Left kidney (tissue), 2 donors: ENCODE measurements around the gene RCAN2. TPM values are rescaled to one million over a fixed set of nuclear protein-coding genes. Genes with fewer than 3 reads are reported as not detected.
"Not testable (repeated sequence)": the region's sequence is repeated elsewhere in the genome, so short reads cannot be mapped to it uniquely, and the experiment has no call there.

Experiments
- DNase-seq: peaks from one replicate; pipeline ENCODE4 v3.0.0-alpha.2; 2013
- polyA plus RNA-seq: library from polyadenylated mRNA; unstranded; fragments of 120-200 nt; gene quantifications from one replicate; pipeline ENCODE4 v1.2.1, GENCODE V29; 2013; ENCODE audit not compliant: insufficient read length

RCAN2 gene
- polyA plus RNA-seq, 1 donor, result 22.5 TPM

DNA sequence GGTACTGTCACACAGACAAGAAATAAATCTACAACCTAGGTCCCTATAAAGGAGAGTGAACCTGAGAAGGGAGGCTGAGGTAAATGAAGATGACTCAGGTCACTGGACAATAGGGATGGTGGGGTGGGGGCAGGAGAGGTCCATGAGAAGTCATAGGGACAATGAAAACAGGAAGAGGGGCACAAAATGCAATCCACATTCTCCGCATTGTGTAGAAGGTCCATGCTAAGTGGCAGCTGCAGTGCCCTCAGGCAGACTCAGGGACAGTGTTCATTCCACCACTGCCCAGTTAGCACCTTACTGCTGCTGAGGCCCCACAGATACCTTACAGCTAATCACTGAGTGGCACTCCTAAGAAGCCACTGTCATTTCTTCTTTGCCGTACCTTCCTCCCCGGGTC is 156.8 kb downstream of the RCAN2 start:
- no peak for DNase-seq

DNA sequence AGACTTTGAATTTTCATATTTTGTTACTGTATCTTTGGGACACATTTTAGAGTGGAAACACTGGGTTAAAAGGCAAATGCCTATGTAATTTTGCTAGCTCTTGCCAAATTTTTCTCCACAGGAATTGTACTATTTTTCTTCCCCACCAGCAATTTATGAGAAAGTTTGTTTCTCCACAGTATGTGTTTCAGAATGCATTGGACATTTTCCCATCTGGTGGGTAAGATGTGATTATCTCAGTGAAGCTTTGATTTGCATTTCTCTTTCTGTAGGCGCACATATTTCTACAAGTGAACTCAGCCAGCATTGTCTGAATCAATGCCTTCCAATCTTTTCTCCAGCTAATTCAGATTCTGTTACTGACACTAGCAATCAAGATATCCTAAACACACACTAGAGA is 157.8 kb downstream of the RCAN2 start:
- no peak for DNase-seq

DNA sequence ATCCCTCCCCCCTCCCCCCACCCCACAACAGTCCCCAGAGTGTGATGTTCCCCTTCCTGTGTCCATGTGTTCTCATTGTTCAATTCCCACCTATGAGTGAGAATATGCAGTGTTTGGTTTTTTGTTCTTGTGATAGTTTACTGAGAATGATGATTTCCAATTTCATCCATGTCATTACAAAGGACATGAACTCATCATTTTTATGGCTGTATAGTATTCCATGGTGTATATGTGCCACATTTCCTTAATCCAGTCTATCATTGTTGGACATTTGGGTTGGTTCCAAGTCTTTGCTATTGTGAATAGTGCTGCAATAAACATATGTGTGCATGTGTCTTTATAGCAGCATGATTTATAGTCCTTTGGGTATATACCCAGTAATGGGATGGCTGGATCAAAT is 158.8 kb downstream of the RCAN2 start:
- DNase-seq, result not testable (repeated sequence)

DNA sequence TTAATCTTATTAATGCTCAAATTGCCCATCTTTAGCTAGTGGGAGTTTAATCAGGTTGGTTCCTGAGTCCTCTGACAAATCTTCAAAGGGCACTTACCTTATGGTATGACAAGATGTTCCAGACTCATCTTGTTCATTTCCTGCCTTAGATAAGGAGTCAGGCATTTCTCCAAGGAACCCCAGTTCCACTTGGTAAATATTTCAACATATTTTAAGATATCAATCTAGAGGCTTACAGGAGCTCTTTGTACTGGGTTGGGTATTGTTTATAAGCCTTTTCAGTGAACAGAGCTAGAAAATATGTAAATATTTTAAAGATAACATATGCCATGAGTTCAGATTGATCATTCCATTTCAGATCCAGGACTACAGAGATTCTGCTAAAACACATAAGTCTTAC is 159.8 kb downstream of the RCAN2 start:
- DNase-seq, result no peak

DNA sequence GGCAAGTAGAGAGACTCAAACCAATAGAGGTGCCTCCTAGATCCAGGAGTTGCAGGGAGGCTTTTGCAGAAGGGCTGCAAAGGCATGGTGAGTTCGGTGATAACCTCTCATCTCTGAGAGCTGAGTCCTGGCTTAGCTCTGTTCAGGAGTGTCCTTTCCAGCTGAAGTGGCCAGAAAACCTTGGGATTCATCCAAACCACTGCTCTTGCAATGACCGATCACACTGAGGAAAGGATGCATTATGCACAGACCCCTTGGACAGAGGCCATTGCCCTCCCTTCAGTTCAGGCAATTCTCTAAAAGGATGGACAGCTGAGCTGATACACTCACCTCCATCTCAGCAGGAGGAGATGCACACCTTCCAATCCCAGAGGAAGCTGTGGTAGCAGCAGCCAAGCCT is 161.7 kb downstream of the RCAN2 start:
- DNase-seq, result no peak

DNA sequence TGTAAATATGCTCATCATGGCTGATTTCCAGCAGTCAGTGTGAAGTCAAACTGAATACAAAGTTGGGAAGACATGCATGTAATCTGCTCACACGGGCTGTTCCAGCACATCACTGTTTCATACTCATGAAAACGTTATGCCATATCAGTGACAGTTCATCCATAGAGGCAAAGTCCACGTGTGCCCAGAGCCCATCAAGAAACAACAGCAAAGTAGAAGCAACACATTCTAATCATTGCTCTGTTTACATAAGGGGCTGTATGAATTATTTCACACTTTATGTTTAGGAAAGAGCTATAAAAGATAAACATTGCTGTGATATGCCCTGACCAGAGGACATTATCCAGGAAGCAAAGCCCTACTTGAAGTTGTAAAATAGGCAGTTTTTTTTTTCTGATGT is 163.5 kb downstream of the RCAN2 start:
- no peak for DNase-seq

DNA sequence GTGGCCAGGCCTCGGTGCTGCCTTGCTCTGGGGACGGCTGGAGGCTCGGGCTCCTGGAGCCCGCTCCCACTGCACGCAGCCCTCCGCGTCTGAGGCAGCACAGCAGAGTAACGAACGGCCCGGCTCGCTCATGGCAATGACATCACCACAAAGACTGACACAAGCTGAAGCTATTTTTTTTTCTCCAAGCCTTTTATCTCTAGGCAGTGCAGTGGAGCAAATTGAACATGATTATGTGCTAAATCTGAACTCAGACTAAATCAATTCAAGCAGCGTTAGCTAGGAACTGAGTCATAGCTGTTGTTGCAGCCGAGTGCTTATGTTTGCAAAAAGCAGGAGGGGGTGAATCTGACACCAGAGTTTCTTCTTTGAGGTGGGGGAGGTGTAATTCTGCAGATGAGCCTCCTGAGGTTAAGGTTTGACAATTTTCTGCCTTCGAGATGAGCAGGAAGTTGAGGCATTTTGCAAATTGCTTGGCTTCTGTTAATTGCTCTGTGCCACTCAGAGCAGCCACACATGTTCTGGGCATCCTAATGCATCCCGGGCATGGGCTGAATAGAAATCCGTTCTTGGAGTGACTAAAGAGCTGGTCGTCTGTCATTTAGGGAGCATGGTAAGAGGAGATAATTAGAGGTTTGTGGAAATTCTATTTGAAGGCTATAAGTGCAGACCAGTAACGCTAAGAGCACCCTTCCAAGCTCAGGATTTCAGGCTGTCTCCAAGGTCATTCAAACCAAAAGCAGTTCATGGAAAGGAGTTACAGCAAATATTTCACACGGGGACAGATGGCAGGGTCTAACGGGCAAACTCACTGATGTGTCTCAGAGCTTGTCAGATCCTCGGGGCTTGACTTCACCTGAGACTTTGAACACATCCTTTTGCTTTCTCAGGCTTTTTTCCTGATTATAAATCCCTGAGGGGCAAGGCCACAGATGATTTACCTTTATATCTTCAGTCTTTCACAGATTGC is 165.4 kb downstream of the RCAN2 start:
- no peak for DNase-seq

DNA sequence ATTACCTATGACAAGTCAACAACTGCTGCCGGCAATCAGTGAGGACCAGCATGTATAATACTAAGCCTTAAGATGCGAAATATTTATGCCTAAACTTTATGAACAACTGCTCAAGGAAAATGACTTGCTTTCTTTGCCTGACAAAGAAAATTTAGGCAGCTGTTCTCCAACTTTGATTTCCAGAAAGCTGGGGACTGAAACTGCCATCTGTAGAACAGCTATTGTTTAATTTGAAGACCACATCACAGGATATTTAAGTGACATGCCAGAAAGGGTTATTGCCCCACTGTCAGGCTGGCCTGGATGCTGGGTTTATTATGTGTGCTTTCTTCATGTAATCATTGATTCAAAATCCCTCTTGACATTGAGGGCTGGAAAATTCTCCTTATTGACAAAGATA is 166.5 kb downstream of the RCAN2 start:
- DNase-seq, result no peak

DNA sequence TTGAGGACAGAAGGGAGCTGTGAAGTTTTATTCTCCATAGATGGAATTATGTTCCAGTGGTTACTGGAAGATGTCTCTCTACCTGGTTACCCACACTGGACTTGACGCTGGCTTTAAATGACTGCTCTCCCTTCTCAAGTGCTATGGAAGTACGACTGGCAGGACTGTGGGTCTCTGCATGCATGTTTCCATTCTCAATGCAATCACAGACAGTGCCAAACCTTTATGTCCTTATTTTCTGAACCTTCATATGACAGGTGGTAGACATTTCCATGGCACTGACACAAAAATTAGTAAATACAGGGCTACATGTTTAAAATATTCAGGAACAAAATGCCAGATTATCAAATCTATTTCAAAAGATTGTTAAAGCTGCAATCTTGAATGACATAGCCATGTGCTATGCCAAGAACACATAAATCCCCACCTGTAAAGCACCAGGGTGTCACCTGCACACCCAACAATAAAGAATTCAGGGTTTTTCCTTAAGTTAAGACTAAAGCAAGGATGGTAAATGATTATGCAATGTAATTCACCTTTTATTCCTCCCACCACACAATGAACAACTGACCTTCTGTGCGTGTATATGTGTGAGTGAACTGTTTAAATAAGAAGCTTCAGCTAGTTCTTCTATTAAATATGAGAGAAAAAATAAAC is 167.2 kb downstream of the RCAN2 start:
- no peak for DNase-seq

DNA sequence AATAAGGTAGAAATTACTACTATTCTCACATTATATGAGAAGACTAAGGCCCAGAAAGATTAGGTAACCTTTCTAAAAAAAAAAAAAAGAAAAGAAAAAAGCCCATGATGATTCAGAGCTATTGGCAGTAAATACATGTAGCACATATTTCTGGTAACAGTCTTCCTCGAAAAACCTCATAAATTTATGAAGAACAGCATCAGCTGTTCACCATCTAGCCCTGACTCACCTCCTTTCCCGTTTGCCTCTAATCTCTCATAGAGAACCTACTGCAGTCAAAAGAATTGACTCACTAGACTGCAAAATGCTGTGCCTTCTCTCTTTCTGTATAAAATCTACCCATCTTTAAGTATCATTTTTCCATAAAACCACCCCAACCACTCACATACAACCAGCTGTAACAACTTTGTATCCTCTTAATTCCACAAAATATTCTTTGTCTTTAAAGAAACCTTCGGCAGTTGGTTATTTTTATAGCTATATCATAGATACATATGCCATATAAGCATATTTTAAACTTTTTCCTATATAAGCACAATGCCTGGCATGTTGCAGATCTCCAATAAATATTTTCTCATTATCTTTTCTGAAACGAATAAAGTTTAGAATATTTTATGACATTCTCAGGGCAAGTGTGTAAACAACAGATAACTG is 167.8 kb downstream of the RCAN2 start:
- DNase-seq, result no peak

DNA sequence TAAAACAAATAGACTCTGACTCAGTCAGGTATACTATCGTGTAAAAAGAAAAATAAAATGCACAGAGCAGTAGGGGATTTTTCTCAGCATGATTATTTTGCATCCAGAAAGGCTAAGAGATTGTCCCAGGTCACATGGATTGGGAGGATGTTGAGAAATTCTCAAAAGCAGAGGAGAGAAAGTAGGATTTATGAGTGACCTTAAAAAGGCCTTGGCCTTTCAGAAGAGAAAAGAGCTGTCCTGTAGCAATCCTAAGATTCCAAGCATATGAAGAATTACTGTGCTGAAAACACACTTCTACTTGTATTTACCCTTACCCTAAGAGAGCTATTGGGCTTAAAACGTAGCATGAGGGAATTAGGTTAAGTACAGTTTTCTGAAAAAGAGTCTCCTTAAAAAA is 170.7 kb downstream of the RCAN2 start:
- no peak for DNase-seq

DNA sequence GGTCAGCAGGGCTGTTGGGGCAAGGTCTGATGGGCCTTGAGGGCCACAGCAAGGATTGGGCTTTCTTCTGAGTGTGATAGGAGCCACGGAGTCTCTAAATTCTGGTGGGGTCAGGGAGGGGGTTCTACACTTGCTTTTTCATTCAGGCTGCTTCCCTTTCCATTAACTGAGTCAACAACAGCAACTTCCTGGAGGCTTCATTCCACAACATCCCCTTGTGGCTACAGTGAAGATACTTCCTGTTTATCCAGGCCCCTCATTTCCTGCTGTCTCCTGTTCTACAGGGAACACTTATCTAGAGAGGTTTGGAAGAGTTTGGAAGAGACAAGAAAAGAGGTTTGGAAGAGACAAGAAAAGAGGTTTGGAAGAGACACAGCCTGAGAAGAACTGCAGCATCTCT is 175.7 kb downstream of the RCAN2 start:
- DNase-seq, result no peak

DNA sequence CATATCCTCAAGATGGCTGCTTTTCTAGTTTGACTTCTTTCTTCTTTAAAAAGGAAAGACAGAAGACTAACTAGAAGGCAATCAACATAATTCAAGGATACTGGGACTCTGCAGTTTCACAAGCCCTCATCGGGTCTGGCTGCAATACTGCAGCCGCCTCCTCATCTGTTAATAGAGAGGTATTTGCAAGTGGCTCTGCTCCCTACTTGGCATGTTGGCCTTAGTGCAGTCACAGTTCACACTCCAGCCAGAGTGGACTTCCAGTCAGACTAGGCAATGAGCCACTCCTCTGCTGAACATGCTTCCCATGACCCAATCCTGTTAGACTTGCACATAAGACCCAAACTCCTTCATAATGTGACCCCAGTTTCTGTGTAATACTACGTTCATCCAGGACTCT is 178.6 kb downstream of the RCAN2 start:
- DNase-seq, result no peak

DNA sequence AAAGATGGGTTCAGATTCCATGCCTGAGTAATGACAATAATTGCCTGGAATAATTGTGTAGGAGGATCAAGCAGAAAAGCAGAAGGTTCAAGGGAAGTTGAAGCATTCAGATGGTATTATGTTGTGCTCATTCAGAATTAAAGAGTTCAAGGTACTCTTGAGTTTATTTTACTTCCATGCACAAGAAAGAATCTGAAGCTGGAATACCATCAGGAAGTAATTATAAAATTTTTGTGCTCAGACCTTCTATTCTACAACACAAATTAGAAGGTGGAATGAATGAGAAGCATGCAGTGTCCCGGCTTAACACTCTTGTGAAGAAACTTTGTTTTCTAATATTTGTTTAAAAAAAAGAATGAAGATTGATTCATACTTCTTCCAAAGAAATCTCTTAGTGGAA is 181.1 kb downstream of the RCAN2 start:
- no peak for DNase-seq

DNA sequence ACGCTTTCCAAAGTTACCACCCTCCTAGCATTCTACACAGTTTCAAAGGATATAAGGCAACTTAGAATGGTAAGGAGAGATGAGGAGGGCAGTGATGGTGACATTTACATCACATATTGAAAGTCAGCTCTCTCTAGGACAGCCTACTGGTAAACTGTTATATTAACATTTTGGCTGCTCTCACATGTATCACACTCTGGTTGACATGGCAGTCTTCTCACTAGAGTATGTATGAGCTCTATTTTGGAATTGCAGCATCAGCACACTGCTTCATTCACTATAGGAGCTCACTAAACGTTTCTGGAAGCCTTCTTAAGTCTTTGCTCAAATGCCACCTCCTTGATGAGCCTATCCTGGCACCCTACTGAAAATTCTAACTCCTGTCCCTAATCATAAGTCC is 184.8 kb downstream of the RCAN2 start:
- DNase-seq, result no peak

DNA sequence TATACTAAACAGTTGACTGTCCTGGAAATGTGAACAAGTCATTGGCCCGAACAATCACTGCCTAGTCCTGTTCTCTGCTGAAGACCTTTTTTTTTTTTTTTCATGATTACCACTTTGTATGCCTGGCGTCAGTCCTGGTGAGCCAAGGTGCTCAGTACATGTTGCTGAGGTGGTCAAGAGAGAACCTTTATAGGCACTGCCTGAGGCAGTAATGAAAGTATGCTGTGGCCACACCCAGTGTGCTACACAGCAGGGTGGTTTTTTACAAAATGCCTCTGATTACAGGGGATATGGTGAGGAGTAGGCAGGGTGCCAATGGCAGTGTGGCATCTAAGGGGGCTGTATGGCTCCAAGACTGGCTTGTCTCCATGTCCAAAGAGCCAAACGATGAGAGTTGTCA is 185.4 kb downstream of the RCAN2 start:
- no peak for DNase-seq

DNA sequence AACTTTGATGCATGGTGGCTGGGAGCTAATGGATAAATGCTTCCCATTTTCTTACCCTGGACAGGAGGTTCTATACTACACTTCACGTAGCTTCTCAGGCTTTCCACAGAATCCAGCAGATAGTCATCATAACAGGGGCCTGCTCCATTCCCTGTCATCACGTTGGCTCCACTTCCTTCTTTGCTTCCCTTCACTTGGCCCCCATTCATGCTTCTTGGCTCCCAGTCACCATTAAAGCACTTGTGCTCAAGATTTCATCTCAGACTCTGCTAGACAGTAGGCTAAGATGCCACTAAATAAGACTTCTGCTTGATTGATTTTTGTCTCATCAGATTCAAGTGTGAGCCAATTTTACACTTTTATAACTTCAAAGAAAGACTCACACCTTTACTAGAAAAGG is 186.0 kb downstream of the RCAN2 start:
- DNase-seq, result no peak

DNA sequence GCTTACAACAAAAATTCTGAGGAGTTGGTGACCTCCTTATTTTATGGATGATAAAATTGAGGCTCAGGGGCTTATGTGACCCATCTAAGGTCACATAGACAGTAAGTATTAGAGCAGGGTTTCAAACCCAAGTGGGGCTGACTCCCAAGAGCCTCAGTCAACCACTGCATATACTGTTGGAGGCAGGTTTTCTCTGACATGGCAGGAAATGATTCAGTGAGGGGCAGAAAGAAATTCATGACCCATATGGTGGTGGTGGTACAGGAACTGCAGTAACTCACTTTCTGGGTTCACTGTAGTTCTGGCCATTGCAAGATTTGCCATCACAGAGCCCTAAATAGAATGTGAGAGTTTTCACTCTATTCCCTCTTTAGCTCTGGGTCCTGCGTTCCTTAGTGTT is 188.4 kb downstream of the RCAN2 start:
- no peak for DNase-seq

DNA sequence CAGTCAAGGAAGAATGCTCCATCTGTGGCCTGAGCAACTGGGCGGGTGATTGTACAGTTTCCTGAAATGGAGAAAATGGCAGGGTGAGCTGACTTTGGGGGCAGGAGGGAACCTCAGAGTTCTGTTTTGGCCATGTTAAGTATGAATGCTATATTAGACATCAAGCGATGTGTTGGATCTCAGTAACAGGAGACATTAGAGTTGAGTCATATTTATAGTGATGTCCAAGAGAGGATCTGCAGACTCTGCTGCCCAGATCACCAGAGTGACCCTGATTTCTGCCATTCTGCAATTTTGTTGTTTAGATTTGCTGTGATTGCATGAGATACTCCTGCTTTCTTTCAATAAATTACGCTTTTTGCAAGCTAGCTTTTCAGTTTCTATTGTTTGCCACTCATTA is 189.1 kb downstream of the RCAN2 start:
- no peak for DNase-seq

DNA sequence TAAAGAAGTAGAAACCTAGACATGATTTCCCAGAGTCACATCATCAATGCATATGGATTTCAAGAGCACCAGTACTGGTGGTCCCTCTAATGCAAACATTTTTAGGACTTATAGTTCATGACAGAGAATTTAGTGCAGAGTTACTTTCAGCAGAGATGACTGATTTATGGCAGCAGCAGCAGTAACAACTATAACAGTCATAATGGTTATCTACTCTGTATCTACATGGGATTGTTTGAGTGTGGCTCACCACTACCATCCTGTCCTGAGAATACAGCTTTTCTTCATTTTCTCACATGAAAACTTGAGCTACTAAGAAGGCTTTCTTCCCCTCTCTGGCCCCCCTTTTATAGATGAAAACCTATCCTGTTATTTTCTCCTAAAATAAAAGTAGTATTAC is 192.0 kb downstream of the RCAN2 start:
- no peak for DNase-seq

DNA sequence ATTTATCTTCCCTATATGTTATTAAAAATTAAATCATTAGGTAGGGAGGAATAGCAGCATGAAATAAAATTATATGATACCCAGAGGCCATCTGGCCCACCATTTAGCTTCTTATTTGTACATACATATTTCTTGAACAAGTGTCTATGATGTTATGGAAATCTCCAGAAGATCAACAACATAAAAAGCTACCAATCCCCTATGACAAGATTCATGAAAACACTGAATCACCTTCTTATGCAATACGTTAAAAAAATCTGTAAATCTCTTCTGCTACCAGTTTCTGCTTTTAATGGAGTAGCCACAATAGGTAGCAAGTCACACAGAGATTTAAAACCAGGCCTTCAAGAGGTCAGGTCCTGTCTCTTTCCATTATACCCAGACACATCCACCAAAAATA is 194.7 kb downstream of the RCAN2 start:
- DNase-seq, result no peak

DNA sequence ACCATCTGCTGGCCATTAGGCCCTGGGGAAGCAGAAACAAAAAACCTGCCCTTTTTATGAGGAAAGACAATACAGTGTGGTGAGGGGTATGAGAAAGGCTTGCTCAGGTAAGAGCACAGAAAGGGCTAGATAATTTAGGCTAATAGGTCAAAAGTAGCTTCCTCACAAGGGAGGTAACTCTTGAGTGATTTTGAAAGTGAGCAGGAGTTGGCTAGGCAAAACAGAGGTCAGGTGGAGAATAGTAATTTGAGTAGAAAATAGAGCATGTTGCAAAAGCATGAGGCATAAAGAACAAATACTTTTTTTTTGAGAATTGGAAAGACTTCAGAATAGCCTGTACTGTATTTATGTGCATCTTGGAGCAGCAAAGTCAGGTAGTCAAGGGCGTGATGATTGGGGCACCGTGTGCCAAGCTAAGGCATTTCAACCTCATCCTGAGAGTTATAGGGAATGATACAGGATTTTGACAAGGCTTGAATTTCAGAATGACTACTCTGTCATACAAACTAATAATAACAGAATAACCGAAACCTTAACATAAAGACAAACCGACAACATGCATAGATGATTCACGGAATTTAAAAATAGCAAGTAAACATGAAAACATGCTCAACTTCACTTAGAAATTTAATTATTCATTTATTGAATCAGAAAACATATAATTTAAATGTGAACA is 197.5 kb downstream of the RCAN2 start:
- DNase-seq, result no peak

DNA sequence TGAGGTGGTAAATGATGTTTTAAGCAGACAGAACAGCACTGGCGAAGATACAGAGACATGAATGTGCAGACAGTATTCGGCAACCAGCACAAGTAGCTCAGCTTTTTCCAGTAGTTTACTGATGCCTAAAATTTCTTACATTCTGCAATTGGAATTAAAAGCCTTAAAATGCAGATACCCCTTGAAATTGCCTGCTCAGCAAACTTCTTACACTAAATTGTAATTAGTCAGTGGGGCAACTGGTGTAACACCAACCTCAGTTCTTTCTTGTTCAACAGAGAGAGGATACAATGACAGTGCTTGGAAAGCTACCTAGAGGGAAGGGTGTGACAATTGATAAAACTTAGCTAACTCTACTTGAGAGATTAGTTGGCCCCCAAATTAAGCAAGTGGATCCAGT is 199.4 kb downstream of the RCAN2 start:
- DNase-seq, result no peak
